Activated CD4-positive, alpha-beta T cell treated with anti-CD3 and anti-CD28 coated beads, Interleukin-2, amount 50 U/mL, for 24 hours (primary cell): ENCODE results near the gene SELENBP1.
"Not testable (repeated sequence)": the region's sequence is repeated elsewhere in the genome, so short reads cannot be mapped to it uniquely, and the experiment has no call there.

Source experiments
- DNase-seq, 2 donors: peaks; one replicate each; pipeline ENCODE4 v3.0.0-alpha.2; 2020; ENCODE audit warnings: low read depth in 1 of 2, low spot score in 1 of 2

The SELENBP1 gene

DNA sequence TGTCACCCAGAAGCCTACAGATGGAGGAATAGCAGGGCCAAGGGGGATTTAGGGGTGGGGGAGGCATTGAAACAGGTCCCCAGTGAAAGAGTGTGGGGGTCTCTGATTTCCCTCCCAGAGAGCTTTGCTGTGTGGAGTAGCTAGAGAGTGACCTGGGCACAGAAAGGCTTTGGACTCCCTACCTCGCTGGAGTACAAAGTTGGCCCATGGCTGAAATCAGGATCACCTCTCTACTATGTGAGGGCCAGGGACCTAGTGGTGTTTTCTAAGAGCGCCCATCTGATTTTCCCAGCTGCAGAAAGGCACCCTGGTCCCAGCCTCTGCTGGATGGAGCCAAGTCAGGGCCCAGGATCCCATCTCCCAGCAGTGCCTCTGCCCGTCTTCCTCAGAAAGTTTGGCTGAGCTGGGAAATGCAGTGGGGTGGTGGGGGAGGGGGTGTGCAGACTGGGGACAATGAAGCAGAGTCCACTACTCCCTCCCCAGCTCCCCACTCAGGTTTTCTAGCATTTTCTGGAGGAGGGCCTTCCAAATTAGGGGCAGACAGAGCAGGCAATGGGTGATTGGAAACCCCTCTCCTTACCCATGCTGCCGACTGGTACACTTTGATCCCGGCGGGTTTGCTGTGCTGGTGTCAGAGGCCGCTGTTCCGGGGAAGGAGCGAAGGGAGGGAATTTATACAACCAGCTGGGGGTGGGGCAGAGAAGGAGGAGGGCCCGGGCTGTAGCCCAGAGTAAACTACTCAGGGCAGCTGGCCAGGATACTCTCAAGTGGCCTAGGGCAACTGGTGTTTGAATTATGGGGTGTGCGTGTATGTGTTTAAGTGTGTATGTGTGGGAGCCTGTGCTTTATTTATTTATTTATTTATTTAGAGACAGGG is at the start of gene SELENBP1:
Gene SELENBP1 (minus strand): TSS at position 648 of the 877 bp plus-strand sequence. CDS start 64 bp downstream, at position 584.
- DNase-seq: no peak

DNA sequence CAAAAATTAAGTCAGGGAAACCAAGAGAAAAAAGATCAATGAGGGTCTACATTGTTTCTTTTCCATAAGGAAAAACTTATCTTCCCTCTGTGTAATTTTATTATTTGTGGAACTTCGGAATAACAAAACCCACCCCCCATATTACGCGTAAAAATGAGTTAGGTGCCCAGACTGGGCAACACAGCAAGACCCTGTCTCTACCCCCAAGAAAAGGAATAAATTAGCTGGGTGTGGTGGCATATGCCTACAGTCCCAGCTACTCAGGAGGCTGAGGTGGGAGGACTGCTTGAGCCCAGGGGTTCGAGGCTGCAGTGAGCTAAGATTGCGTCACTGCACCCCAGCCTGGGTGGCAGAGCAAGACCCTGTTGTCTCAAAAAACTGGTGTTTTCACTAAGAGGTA is 47.3 kb upstream of the SELENBP1 start:
- no peak for DNase-seq

DNA sequence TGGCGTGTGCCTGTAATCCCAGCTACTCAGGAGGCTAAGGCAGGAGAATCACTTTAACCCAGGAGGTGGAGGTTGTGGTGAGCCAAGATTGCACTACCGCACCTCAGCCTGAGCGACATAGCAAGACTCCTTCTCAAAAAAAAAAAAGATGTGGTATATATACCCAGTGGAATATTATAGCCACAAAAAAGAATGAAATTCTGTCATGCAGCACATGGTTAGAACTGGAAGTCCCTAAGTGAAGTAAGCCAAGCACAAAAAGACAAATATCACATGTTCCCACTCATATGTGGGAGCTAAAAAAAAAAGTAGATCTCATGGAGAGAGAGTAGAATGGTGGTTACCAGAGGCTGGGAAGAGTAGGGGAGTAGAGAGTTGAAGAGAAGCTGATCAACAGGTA is 45.6 kb upstream of the SELENBP1 start:
- DNase-seq: no peak

- DNase-seq: no peak
Observed at GRCh38 chr1:151416231-151416630, 43.7 kb upstream of the SELENBP1 start.

- DNase-seq: no peak
Observed at GRCh38 chr1:151411884-151412283, 39.4 kb upstream of the SELENBP1 start.

DNA sequence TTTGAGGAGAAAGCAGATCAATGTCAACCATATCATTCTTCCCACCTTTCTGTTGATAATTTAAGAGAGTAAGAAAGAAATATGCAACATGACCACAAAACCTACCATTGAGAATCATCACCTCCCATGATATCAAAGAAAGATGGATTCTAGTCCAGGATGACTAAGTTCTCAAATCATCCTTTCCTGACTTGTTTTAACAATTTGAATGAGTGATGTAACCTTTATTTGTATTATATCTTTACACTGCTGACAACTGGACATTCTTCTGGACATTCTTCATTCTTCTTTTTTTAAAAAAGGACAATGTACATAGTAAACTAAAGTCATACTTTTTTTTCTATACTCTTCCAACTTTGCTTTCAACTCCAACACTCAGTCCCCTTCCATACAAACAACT is 36.4 kb upstream of the SELENBP1 start:
- no peak for DNase-seq

- DNase-seq: no peak
Observed at GRCh38 chr1:151407304-151407703, 34.8 kb upstream of the SELENBP1 start.

- no peak for DNase-seq
Observed at GRCh38 chr1:151406176-151406575, 33.7 kb upstream of the SELENBP1 start.

- DNase-seq: no peak
Observed at GRCh38 chr1:151405187-151405951, 32.9 kb upstream of the SELENBP1 start.

GRCh38 chr1:151403612-151404011 is 31.1 kb upstream of the SELENBP1 start:
- no peak for DNase-seq

GRCh38 chr1:151402764-151403163 is 30.3 kb upstream of the SELENBP1 start:
- no peak for DNase-seq

- DNase-seq: no peak
Observed at GRCh38 chr1:151401860-151402259, 29.4 kb upstream of the SELENBP1 start.

DNA sequence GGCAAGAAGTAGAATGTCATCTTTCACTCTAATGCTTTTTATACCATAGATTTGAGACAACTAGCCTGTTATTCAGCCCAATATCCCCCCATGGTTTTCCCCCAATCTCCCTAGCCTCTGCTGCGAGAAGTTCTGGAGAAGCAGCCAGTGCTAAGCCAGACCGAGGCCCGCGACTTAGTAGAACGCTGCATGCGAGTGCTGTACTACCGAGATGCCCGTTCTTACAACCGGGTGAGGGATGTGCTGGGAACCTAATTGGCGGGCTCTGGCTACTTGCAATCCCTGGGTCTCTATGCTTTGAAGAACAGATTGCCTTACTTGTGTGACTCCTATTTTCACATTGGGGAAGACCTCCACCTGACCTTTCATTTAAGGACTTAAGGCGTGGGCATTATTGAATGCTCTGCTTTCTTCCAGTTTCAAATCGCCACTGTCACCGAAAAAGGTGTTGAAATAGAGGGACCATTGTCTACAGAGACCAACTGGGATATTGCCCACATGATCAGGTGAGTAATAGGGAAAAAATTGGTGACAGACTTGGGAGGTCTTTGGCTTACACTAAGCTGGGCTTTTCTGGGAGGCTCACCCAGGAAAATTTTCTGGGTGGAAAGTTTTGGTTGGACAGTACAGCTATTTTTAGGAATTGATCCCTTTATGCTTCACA is 28.8 kb upstream of the SELENBP1 start:
- no peak for DNase-seq

GRCh38 chr1:151399324-151400171 is 27.0 kb upstream of the SELENBP1 start, which contains the start of gene PSMB4:
PSMB4 (plus strand) TSS chr1:151399573; CDS start chr1:151399588, 15 bp downstream.
- DNase-seq: peak; percentile 60 to 79

GRCh38 chr1:151396265-151396664 is 23.8 kb upstream of the SELENBP1 start:
- not testable (repeated sequence) for DNase-seq

GRCh38 chr1:151393583-151393982 is 21.1 kb upstream of the SELENBP1 start:
- DNase-seq: no peak

- DNase-seq: no peak
Observed at GRCh38 chr1:151391079-151391563, 18.6 kb upstream of the SELENBP1 start.

DNA sequence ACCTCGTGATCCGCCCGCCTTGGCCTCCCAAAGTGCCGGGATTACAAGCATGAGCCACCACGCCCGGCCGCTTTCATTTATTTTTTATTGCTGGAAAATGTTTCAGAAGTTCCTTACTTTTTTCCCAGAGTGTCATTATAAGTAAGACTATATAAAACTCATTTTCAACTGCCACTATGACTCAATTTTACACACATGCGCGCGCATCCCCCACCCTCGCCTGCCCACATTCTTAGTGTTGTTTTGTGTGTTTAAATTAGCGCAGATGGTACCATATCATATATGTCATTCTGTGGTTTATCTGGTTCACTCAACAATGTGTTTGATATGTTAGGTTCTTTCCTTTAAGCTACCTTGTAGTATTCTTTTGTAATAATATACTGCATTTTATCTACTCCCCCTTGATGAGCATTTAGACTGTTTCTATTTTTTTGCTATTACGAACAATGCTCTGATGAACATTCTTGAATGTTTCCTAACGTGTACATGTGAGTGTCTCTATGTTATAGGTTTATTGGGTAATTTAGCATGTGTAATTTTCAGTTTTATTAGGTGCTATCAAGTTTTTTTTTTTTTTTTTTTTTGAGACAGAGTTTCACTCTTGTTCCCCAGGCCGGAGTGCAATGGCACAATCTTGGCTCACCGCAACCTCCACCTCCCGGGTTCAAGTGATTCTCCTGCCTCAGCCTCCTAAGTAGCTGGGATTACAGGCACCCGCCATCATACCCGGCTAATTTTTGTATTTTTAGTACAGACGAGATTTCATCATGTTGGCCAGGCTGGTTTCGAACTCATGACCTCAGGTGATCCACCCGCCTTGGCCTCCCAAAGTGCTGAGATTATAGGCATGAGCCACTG is 17.9 kb upstream of the SELENBP1 start:
- DNase-seq: not testable (repeated sequence)

DNA sequence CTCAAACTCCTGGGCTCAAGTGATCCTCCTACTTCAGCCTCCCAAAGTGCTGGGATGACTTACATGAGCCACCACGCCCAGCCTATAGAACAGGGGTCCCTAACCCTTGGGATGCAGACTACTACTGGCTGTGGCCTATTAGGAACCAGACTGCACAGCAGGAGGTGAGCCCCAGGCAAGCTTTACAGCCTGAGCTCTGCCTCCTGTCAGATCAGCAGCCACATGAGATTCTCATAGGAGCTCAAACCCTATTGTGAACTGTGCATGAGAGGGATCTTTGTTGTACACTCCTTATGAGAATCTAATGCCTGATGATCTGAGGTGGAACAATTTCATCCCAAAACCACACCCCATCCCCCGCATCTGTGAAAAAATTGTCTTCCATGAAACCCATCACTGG is 13.5 kb upstream of the SELENBP1 start:
- DNase-seq: no peak
